Naive thymus-derived CD8-positive, alpha-beta T cell (primary cell): ENCODE data around the gene CAMKV. TPM values are rescaled to one million over a fixed set of nuclear protein-coding genes. Genes with fewer than 3 reads are reported as not detected.
A peak's percentile ranks its signal among the peaks of the same experiment; 100 is the strongest.

ENCODE experiments used
- ATAC-seq, 2 donors: fragments of 150-1000 bp; cut with Tn5 transposase in 1 of 2; sonication (Bioruptor Pico), chemical (Tn5 transposase) in 1 of 2; 1 replicate in 1 of 2; 2 replicates in 1 of 2; pipeline ENCODE4 v1.10.0; 2021; ENCODE audit warnings: mild to moderate bottlenecking in 2 of 2, moderate library complexity in 2 of 2
- POLR2A ChIA-PET: fragments of 350-600 bp; sonication (Branson Sonifier 250); formaldehyde crosslinking; loops from one replicate; lab custom pipeline; 2021; ENCODE audit warnings: antibody characterized with exemption; lab: Charles Lee
- DNase-seq, 10 donors: peaks; one replicate each; pipeline versions ENCODE4 v3.0.0 to v3.0.0-alpha.2; 2020 to 2022
- H3K27ac Mint-ChIP-seq, 10 donors: one replicate each; pipeline ENCODE4 v1.8.0; 2020 to 2022; ENCODE audit warnings: mild to moderate bottlenecking in 10 of 10, mixed read lengths in 10 of 10, moderate library complexity in 4 of 10, inconsistent platforms in 1 of 10
- H3K27me3 Mint-ChIP-seq, 5 donors: one replicate each; pipeline ENCODE4 v1.8.0; 2021 to 2022; ENCODE audit warnings: mixed read lengths in 5 of 5
- H3K36me3 Mint-ChIP-seq, 3 donors: one replicate each; pipeline ENCODE4 v1.8.0; 2020 to 2022; ENCODE audit warnings: mixed read lengths in 3 of 3, mild to moderate bottlenecking in 2 of 3, inconsistent platforms in 1 of 3
- H3K4me1 Mint-ChIP-seq, 4 donors: one replicate each; pipeline ENCODE4 v1.8.0; 2021 to 2022; ENCODE audit warnings: mixed read lengths in 4 of 4
- H3K4me3 Mint-ChIP-seq, 10 donors: one replicate each; pipeline ENCODE4 v1.8.0; 2020 to 2022; ENCODE audit warnings: mild to moderate bottlenecking in 10 of 10, mixed read lengths in 10 of 10, moderate library complexity in 6 of 10, inconsistent platforms in 1 of 10
- H3K9me3 Mint-ChIP-seq, 9 donors: one replicate each; pipeline ENCODE4 v1.8.0; 2020 to 2022; ENCODE audit warnings: mixed read lengths in 9 of 9, mild to moderate bottlenecking in 3 of 9, inconsistent platforms in 1 of 9, moderate library complexity in 1 of 9
- polyA plus RNA-seq, 3 donors: library from polyadenylated mRNA; unstranded; fragments of 300-500 nt; fragmentation: Illumina TruSeq; gene quantifications; one replicate each; pipeline ENCODE4 v1.2.3, GENCODE V29; 2021
- total RNA-seq, 8 experiments: library from RNA in 2 of 8; stranded (reverse) in 2 of 8; gene quantifications; one replicate each; pipeline ENCODE4 v1.2.3 and lab custom pipeline; 2021 to 2026

The CAMKV gene
- total and polyA plus RNA-seq, 5 experiments from 2014 or later, result not detected

DNA sequence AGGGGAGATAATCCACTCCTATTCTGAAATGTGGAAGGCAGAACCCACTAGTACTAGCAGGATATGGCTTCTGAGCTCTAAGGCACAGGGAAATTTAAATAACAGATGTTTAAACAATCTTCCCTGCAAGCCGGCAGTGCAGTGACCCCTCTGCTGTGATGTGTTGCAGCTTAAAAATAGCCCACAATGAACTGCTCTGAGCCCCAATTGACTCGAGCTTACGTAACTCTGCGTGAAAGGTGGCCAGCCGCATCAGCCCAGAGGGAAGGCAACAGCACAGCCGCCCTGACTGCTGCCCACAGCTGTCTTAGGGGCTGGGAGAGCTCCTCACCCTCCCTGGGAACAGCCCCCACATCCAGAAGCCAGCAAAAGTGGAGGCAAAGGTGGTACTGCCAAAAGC lies 12.5 kb upstream of the CAMKV start:
- H3K4me3 Mint-ChIP-seq, result no peak overlapping the region
- POLR2A ChIA-PET, result no interaction called here
- DNase-seq (no peak), ATAC-seq (no peak)
- no peaks in the 10 kb centered on the region for H3K36me3 Mint-ChIP-seq
- peaks cover 0 to 9% (median 2%) of the 10 kb centered on the region in 5 donors for H3K27me3 Mint-ChIP-seq
- H3K4me1 Mint-ChIP-seq, result peaks cover 0 to 2% (median 0%) of the 10 kb centered on the region in 4 donors
- peak overlapping the region in 1 of 10 donors; percentile 57 for H3K27ac Mint-ChIP-seq
- no peaks in the 10 kb centered on the region for H3K9me3 Mint-ChIP-seq

DNA sequence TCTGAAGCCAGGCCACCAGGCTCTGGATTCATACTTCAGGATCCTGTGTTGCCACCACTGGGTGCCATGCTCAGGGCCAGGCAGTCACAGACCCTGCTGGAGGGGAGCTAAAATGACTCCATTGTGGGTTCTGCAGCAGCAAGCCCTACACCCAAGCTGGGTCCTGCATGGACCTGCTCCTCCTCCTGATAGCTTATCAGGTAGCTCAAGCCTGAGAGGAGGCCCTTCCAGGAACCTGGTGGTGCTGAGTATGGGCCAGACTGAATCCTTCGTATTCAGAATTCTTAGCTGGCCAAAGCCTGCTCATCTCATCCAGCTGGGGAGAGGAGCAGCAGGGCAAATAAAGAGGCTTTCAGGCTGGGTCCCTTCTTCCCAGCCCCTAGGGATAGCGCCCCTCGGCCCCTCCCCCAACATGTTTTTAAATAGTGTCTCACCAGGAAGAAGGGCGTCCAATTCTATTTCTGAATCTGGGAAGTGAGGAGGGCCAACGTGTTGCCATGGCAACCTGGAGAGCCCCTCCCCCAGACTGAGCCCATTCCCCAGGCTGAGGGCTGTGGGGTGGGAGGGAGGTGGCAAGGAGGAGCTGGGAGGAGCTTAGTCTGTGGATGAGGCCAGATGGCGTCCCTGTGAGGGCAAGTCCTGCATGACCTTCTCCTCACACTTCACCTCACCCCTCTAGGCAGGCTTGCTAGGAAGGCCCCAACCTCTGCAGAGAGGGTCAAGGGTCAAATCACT lies 11.0 kb upstream of the CAMKV start:
- Mint-ChIP-seq H3K9me3 (no peaks in the 10 kb centered on the region), H3K36me3 (no peaks in the 10 kb centered on the region), H3K27me3 (peaks cover 0 to 9% (median 2%) of the 10 kb centered on the region in 5 donors), H3K4me1 (peaks cover 0 to 2% (median 0%) of the 10 kb centered on the region in 4 donors), H3K4me3 (no peak overlapping the region), H3K27ac (no peak overlapping the region)
- DNase-seq (no peak), ATAC-seq (no peak)
- POLR2A ChIA-PET, result no interaction called here

DNA sequence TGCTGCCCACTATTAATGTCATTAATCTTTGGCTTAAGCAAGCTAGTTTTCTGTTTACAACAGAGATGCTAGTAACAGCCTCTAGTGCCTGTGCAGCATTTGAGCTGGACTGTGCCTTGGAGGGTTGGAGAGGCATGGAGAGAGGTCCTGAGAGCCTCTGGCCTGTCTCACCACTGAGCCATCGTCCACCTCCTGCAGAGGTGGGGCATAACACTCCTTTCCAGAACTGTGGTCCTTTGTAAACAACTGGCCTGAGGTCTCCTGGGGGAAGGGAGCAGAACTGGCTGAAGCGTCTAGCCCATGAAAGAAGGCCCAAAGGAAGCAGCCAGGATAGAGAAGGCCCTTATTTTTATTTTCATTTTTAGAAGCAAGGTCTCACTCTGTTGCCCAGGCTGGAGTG lies 10.0 kb upstream of the CAMKV start:
- Mint-ChIP-seq H3K27ac (no peak overlapping the region), H3K36me3 (no peaks in the 10 kb centered on the region), H3K4me1 (peaks cover 0 to 2% (median 0%) of the 10 kb centered on the region in 4 donors), H3K4me3 (no peak overlapping the region), H3K27me3 (peaks cover 0 to 9% (median 2%) of the 10 kb centered on the region in 5 donors), H3K9me3 (no peaks in the 10 kb centered on the region)
- DNase-seq (no peak), ATAC-seq (no peak)
- POLR2A ChIA-PET, result no interaction called here

DNA sequence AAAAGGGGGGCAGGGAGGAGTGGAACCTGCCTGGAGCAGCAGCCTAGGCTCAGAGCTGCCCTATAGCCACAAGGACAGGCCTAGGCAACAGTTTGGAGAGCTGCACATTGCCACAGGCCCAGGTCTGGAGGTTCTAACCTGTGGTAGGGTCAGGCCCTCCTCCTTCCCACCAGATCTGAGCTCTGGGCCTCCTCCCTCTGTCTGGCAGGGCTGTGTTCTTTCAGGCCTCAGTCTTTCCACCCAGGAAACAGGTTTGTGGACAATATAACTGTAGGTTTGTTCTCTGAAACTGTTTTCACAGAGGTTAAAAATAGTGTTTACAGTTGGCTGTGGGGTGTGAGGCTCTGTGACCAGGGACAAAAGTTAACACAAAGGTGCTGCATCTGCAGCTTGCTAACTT lies 9.0 kb upstream of the CAMKV start:
- Mint-ChIP-seq H3K4me3 (no peak overlapping the region), H3K27me3 (peaks cover 0 to 9% (median 2%) of the 10 kb centered on the region in 5 donors), H3K36me3 (no peaks in the 10 kb centered on the region), H3K4me1 (peaks cover 0 to 2% (median 0%) of the 10 kb centered on the region in 4 donors), H3K9me3 (no peaks in the 10 kb centered on the region), H3K27ac (no peak overlapping the region)
- ATAC-seq (no peak), DNase-seq (no peak)
- POLR2A ChIA-PET, result interaction anchor here (0.7 kb wide), 1 partner anchor 19 kb away, joined by 3 read pairs; no protein-coding TSS in a partner anchor

DNA sequence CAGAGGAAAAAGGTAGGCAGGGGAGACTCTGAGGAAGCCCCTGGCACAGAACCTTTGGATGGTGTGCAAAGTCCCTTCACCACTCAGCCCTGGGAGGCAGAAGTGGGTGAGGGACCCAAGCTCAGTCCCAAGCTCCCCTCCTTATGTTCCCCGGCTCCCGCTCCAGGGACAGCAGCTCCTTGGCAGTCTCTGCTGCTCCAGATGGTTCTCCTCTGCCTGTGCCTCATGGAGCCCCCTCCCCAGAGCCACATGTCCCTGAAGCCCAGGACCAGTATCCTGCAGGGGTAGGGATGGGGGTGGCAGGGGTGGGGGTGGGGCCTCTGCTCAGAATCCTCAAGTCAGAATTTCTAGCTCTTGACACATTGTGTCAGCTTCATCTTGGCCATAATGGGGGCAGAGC lies 8.0 kb upstream of the CAMKV start:
- H3K27me3 Mint-ChIP-seq, result peaks cover 0 to 9% (median 2%) of the 10 kb centered on the region in 5 donors
- no peaks in the 10 kb centered on the region for H3K9me3 Mint-ChIP-seq

DNA sequence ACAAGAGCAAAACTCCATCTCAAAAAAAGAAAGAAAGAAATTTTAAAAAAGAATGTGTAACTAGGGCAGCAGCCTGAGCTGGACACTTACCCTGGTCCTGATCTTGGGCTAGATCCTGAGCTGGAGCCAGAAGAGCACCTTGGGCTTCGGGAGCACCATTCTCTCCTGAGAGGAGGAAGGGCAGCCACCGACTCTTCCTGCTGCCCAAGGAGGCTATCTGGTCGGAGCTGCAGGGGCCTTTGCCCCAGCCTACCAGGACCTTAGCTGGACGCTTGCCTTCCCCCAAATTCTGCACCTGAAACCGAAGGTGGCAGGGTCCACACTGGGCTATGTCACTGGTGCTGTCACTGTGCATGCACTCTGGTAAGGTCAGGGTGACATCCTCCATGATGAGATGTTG lies 6.9 kb upstream of the CAMKV start:
- Mint-ChIP-seq H3K4me3 (no peak overlapping the region), H3K27ac (no peak overlapping the region), H3K27me3 (peaks cover 0 to 9% (median under 1%) of the 10 kb centered on the region in 5 donors), H3K4me1 (peaks cover 0 to 1% (median under 1%) of the 10 kb centered on the region in 4 donors), H3K36me3 (no peaks in the 10 kb centered on the region), H3K9me3 (no peaks in the 10 kb centered on the region)
- POLR2A ChIA-PET, result no interaction called here
- DNase-seq, result no peak
- ATAC-seq, result no peak

More for the DNA sequence above, 8.0 kb upstream of the CAMKV start:
- POLR2A ChIA-PET, result interaction anchor here (0.7 kb wide), 1 partner anchor 60 kb away, joined by 6 read pairs; no protein-coding TSS in a partner anchor
- DNase-seq (no peak), ATAC-seq (no peak)
- Mint-ChIP-seq H3K27ac (no peak overlapping the region), H3K36me3 (no peaks in the 10 kb centered on the region), H3K4me3 (no peak overlapping the region), H3K4me1 (peaks cover 0 to 2% (median 0%) of the 10 kb centered on the region in 4 donors)

DNA sequence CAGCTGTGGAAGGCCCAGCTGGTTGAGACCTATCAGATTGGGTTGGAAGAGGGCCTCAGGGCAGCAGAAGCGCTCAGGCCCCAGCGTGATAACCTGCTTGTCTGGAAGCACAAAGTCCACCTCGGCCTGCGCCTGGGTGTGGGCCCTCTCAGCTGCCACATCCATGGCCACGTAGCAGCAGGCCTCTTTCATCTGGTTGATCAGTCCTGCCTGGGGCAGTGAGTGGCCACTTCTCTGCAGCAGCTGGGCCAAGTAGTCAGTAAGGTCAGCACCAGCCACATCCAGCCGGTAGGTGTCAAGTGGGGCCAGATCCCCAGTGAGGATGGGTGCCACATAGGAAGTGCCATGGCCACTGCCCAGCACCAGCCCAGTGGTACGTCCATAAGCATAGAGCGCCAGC lies 3.9 kb upstream of the CAMKV start:
- ATAC-seq, result no peak
- H3K36me3 Mint-ChIP-seq, result no peaks in the 10 kb centered on the region
- peaks cover 6 to 18% (median 9%) of the 10 kb centered on the region in 5 donors for H3K27me3 Mint-ChIP-seq
- no peak for DNase-seq
- peaks cover 0 to 1% (median under 1%) of the 10 kb centered on the region in 4 donors for H3K4me1 Mint-ChIP-seq
- no peaks in the 10 kb centered on the region for H3K9me3 Mint-ChIP-seq
- H3K27ac Mint-ChIP-seq, result no peak overlapping the region
- POLR2A ChIA-PET, result no interaction called here
- H3K4me3 Mint-ChIP-seq, result no peak overlapping the region

DNA sequence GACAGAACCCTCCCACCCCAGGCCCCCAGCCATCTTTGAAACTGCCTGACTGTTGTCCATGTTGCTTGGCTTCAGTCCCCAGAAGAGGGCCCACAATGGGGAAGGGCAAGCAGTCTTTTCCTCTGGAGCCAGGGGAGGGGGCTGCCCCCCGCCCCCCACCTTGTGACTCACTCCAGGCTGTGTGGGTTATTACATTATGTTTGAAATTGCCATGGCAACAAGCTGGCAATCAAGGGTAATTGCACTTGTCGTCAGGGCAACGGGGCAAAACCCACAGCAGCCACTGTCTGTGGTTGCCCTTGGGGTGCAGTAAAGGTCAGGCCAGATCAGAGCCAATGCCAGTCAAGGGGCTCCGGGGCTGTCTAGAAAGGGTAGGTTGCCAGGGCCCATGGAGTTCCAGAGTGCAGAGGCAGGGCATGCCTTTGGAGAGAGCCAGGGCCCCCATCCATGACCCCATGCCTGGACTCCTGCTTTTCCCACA lies 3.1 kb upstream of the CAMKV start:
- Mint-ChIP-seq H3K27ac (peak overlapping the region in 1 of 10 donors; percentile 87), H3K36me3 (no peaks in the 10 kb centered on the region), H3K27me3 (peaks cover 11 to 26% (median 14%) of the 10 kb centered on the region in 5 donors), H3K9me3 (no peaks in the 10 kb centered on the region), H3K4me3 (no peak overlapping the region), H3K4me1 (peaks cover 0 to 5% (median 3%) of the 10 kb centered on the region in 4 donors)
- POLR2A ChIA-PET, result no interaction called here
- ATAC-seq (peak; percentile 44 to 45), DNase-seq (peak in 1 of 10 donors; percentile 19)

DNA sequence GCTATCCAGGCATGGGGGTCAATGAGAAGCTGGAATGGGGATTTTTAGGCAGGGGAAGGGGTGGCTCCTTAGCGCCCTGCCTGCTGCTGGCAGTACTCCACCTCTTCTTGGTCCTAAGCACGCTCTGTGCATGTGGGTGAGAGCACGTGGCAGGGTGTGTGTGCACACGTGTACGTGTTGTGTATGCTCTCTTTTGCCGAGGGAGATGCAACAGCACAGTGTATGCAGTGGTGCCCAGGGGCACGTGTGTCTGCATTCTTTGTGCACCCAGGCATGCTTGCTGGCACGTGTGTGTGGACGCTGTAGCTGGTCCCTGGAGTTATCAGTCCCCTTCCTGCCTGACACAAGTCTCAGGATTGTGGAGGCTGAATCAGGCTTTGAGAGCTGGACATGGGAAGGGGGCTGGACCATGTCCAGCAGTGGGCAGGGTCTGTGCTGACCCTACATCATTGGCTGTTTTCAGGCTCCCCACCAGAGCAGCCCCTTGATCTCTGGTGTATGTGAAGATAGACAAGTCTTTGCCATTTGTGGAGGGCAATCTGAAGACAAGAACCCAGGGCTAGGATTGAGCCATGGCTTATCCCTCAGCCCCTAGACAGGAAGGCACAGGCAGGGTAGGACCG lies 1.9 kb upstream of the CAMKV start:
- Mint-ChIP-seq H3K4me1 (peaks cover 0 to 5% (median 4%) of the 10 kb centered on the region in 4 donors), H3K9me3 (no peaks in the 10 kb centered on the region), H3K36me3 (no peaks in the 10 kb centered on the region), H3K27ac (no peak overlapping the region), H3K4me3 (no peak overlapping the region), H3K27me3 (peaks cover 17 to 38% (median 24%) of the 10 kb centered on the region in 5 donors)
- no peak for DNase-seq
- no peak for ATAC-seq
- POLR2A ChIA-PET, result interaction anchor here (0.6 kb wide), 1 partner anchor 84 kb away, joined by 3 read pairs; no protein-coding TSS in a partner anchor

DNA sequence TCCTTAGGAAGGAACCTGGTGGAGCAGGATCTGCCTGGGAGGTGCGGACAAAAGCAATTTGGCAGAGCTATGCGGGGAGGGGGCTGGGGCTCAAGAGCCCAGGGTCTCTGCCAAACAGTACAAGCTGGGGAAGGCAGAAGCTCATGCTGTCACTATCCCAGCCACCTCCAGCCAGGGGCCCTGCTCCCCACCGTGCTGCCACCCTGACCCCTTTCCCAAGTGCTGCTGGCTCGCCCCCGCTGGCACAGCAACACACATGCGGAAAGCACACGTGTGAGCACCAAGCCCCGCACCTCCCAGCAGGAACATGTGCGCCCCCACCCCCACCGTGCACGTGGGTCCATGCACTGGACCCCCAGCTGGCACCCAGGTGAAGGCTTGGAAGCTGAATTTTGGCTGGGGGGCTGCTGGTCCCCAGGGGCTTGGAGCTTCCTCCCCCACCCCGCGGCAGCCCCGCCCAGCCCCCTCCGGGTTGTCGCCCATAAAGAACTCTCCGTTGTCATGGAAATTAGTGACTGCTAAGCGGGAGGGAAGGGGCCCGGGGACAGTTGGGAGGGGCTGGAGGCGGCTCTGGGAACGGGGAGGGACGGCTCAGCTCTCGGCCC lies 742 bp downstream of the CAMKV start:
- Mint-ChIP-seq H3K9me3 (no peaks in the 10 kb centered on the region), H3K4me3 (peak overlapping the region in 7 of 10 donors; percentile 44 to 63 (median 55)), H3K36me3 (no peaks in the 10 kb centered on the region), H3K4me1 (peaks cover 0 to 5% (median 4%) of the 10 kb centered on the region in 4 donors), H3K27me3 (peaks cover 18 to 61% (median 29%) of the 10 kb centered on the region in 5 donors), H3K27ac (no peak overlapping the region)
- DNase-seq, result peak in 1 of 10 donors; percentile 4
- ATAC-seq, result peak; percentile 36 to 41
- POLR2A ChIA-PET, result interaction anchor here (0.6 kb wide), 1 partner anchor 342 kb away, joined by 3 read pairs; no protein-coding TSS in a partner anchor

DNA sequence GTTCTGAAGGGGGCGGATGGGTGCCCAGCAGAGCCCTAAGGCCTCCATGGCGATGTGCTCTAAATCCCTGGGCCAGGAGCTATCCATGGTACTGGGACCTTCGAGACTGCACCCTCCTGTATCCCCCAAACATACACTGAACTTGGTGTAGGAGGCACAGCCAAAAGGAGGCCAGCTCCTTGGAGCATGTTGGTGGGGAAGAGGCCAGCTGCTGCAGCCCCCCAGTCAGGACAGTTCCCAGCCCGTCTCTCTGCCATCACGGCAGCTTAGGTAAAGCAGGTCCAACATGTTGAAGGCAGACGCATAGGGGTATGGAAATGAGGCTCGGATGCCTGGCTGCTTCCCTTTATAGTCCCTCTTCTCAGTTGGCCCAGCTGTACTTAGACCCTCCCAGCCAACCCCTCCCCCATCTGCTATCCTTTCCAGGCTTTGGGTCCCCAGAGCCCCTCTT lies 1.8 kb downstream of the CAMKV start:
- POLR2A ChIA-PET, result interaction anchor here (0.5 kb wide), 1 partner anchor 275 kb away, joined by 4 read pairs; no protein-coding TSS in a partner anchor
- Mint-ChIP-seq H3K4me3 (peak overlapping the region in 6 of 10 donors; percentile 20 to 55 (median 46)), H3K4me1 (peaks cover 0 to 5% (median 4%) of the 10 kb centered on the region in 4 donors), H3K36me3 (no peaks in the 10 kb centered on the region), H3K27ac (no peak overlapping the region), H3K27me3 (peaks cover 22 to 69% (median 35%) of the 10 kb centered on the region in 5 donors), H3K9me3 (no peaks in the 10 kb centered on the region)
- DNase-seq (peak in 3 of 10 donors; percentile 15 to 21 (median 17)), ATAC-seq (no peak)

DNA sequence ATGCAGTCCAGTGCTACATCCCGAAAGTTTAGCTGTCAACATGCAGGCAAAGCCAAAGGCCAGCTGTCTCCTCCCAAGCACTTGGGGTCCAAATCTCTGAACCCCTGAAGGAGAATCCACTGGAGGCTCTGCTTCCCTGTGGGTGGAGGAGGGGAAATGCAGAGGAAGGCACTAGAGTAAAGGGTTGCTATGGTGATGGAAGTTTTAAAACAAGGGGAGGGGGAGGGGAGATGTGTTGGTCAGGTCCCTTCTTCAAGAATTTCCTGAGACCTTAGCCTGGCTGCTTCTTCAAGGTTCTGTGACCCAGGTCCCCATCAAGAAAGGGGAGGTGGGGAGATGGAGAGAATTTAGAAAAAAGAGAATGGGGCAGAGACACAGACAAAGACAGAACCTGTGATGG lies 2.3 kb downstream of the CAMKV start:
- peak overlapping the region in 1 of 10 donors; percentile 14 for H3K4me3 Mint-ChIP-seq
- POLR2A ChIA-PET, result interaction anchor here (0.5 kb wide), 1 partner anchor 276 kb away, joined by 4 read pairs; no protein-coding TSS in a partner anchor

More for the DNA sequence above, 2.3 kb downstream of the CAMKV start:
- Mint-ChIP-seq H3K27ac (peak overlapping the region in 1 of 10 donors; percentile 30), H3K9me3 (no peaks in the 10 kb centered on the region), H3K4me1 (peaks cover 0 to 5% (median 4%) of the 10 kb centered on the region in 4 donors), H3K36me3 (no peaks in the 10 kb centered on the region), H3K27me3 (peaks cover 22 to 71% (median 38%) of the 10 kb centered on the region in 5 donors)
- ATAC-seq (no peak), DNase-seq (no peak)
